H1 (cell line): ENCODE results near the gene CUEDC2. TPM values are rescaled to one million over a fixed set of nuclear protein-coding genes. Genes with fewer than 3 reads are reported as not detected.

Experiments
- CTCF ChIA-PET: fragments of 300-600 bp; sonication (Branson Sonifier 250); formaldehyde crosslinking; loops from one replicate; lab custom pipeline; 2021; ENCODE audit not compliant: partially characterized antibody; lab: Charles Lee
- POLR2A ChIA-PET: fragments of 300-600 bp; sonication (Branson Sonifier 250); formaldehyde crosslinking; loops from one replicate; lab custom pipeline; 2021; ENCODE audit warnings: inconsistent platforms; ENCODE audit not compliant: partially characterized antibody; lab: Charles Lee
- DNase-seq, 2 experiments: peaks; one replicate each; pipeline versions ENCODE4 v3.0.0 to v3.0.0-alpha.2; 2010 to 2022; ENCODE audit warnings: low spot score in 2 of 2, low read depth in 1 of 2, mixed read lengths in 1 of 2
- FAIRE-seq: peaks from 2 replicates; lab custom pipeline; 2011; peaks lifted over from hg19 to GRCh38; lab: Jason Lieb, UNC
- H2AFZ ChIP-seq: 2 replicates; pipeline ENCODE4 v1.8.1; 2012; ENCODE audit warnings: low read length, inconsistent platforms
- H2AK5ac ChIP-seq: 2 replicates; pipeline ENCODE4 v1.6.1; 2013; ENCODE audit warnings: low read depth, low read length
- H2BK120ac ChIP-seq: replicated peaks from 2 replicates; pipeline ENCODE3; 2013; ENCODE audit warnings: low read depth, low read length, inconsistent platforms
- H2BK12ac ChIP-seq: 2 replicates; pipeline ENCODE4 v1.6.1; 2013; ENCODE audit warnings: low read depth, low read length
- H2BK15ac ChIP-seq: 2 replicates; pipeline ENCODE4 v1.6.1; 2013; ENCODE audit warnings: low read length
- H2BK20ac ChIP-seq: 2 replicates; pipeline ENCODE4 v1.6.1; 2013; ENCODE audit warnings: low read length
- H2BK5ac ChIP-seq: 2 replicates; pipeline ENCODE4 v1.6.1; 2013; ENCODE audit warnings: low read depth, low read length
- H3K14ac ChIP-seq: 2 replicates; pipeline ENCODE4 v1.6.1; 2013; ENCODE audit warnings: inconsistent platforms; ENCODE audit not compliant: insufficient read length
- H3K18ac ChIP-seq: 2 replicates; pipeline ENCODE4 v1.6.1; 2013; ENCODE audit warnings: low read length; ENCODE audit errors: extremely low read depth
- H3K23ac ChIP-seq: 2 replicates; pipeline ENCODE4 v1.6.1; 2013; ENCODE audit warnings: inconsistent platforms; ENCODE audit not compliant: insufficient read length
- H3K23me2 ChIP-seq: 2 replicates; pipeline ENCODE4 v1.6.1; 2013; ENCODE audit warnings: low read depth, low read length
- H3K27ac ChIP-seq: 2 replicates; pipeline ENCODE4 v1.6.1; 2011; ENCODE audit warnings: low read depth, low read length, inconsistent platforms
- H3K27me3 ChIP-seq, 4 experiments: replicated peaks in 1 of 4; 1 replicate in 1 of 4; 2 replicates in 3 of 4; pipeline versions ENCODE4 v1.6.1 to v1.8.1; 2011 to 2013; ENCODE audit warnings: low read length in 3 of 4, mild to moderate bottlenecking in 3 of 4, inconsistent platforms in 2 of 4, mixed read lengths in 2 of 4, moderate library complexity in 1 of 4; ENCODE audit not compliant: control insufficient read depth in 3 of 4, insufficient read depth in 3 of 4; ENCODE audit errors: extremely low read depth in 1 of 4
- H3K36me3 ChIP-seq, 4 experiments: 2 replicates each; pipeline versions ENCODE4 v1.6.1 to v1.8.1; 2011 to 2013; ENCODE audit warnings: mild to moderate bottlenecking in 4 of 4, low read length in 3 of 4, moderate library complexity in 2 of 4, control low read depth in 1 of 4, inconsistent platforms in 1 of 4; ENCODE audit not compliant: insufficient read depth in 4 of 4, control insufficient read depth in 2 of 4
- H3K4ac ChIP-seq: replicated peaks from 2 replicates; pipeline ENCODE3; 2013; ENCODE audit warnings: low read length, low read depth, mixed read lengths, inconsistent platforms; ENCODE audit not compliant: insufficient read length
- H3K4me1 ChIP-seq, 4 experiments: replicated peaks in 1 of 4; 1 replicate in 1 of 4; 2 replicates in 3 of 4; pipeline versions ENCODE4 v1.6.1 to v1.8.1; 2011 to 2013; ENCODE audit warnings: low read length in 3 of 4, inconsistent platforms in 2 of 4, mixed read lengths in 1 of 4; ENCODE audit not compliant: insufficient read depth in 4 of 4, control insufficient read depth in 3 of 4
- H3K4me2 ChIP-seq, 2 experiments: 2 replicates each; pipeline versions ENCODE4 v1.6.1 to v1.8.1; 2011 to 2013; ENCODE audit warnings: low read depth in 2 of 2, low read length in 2 of 2, control low read depth in 1 of 2, inconsistent platforms in 1 of 2, mild to moderate bottlenecking in 1 of 2; ENCODE audit not compliant: insufficient read depth in 1 of 2
- H3K4me3 ChIP-seq, 4 experiments: fragments of 200-600, 300-600 bp in 1 of 4; sonication (generic), shearing (Covaris generic), sonication (Bioruptor Twin) in 1 of 4; 2 replicates each; pipeline versions ENCODE4 v1.5.1 to v1.8.1; 2011 to 2016; ENCODE audit warnings: low read length in 4 of 4, low read depth in 3 of 4, control low read depth in 2 of 4, inconsistent platforms in 2 of 4, mild to moderate bottlenecking in 2 of 4, mixed read lengths in 1 of 4, moderate library complexity in 1 of 4; ENCODE audit not compliant: insufficient read depth in 2 of 4; ENCODE audit errors: extremely low read depth in 1 of 4
- H3K56ac ChIP-seq: replicated peaks from 2 replicates; pipeline ENCODE3; 2013; ENCODE audit warnings: low read depth, mild to moderate bottlenecking, mixed read lengths, low read length, inconsistent platforms; ENCODE audit not compliant: insufficient read length
- H3K79me1 ChIP-seq: 2 replicates; pipeline ENCODE4 v1.6.1; 2013; ENCODE audit warnings: low read depth, low read length, control low read depth
- H3K79me2 ChIP-seq, 2 experiments: 2 replicates each; pipeline versions ENCODE4 v1.6.1 to v1.8.1; 2012 to 2013; ENCODE audit warnings: low read length in 2 of 2, mild to moderate bottlenecking in 2 of 2, inconsistent platforms in 1 of 2; ENCODE audit not compliant: insufficient read depth in 2 of 2, control insufficient read depth in 1 of 2
- H3K9ac ChIP-seq, 4 experiments: replicated peaks in 1 of 4; 1 replicate in 1 of 4; 2 replicates in 3 of 4; pipeline versions ENCODE4 v1.6.1 to v1.8.1; 2011 to 2013; ENCODE audit warnings: low read depth in 3 of 4, low read length in 3 of 4, control low read depth in 2 of 4, mild to moderate bottlenecking in 2 of 4, moderate library complexity in 2 of 4, inconsistent platforms in 1 of 4; ENCODE audit errors: extremely low read depth in 1 of 4
- H3K9me3 ChIP-seq, 2 experiments: 2 replicates each; pipeline versions ENCODE4 v1.6.1 to v1.8.1; 2012 to 2013; ENCODE audit warnings: mild to moderate bottlenecking in 2 of 2, moderate library complexity in 2 of 2, control low read depth in 1 of 2, inconsistent platforms in 1 of 2, low read depth in 1 of 2, low read length in 1 of 2, mixed read lengths in 1 of 2; ENCODE audit not compliant: insufficient read depth in 2 of 2
- H4K20me1 ChIP-seq, 2 experiments: replicated peaks in 1 of 2; 2 replicates each; pipeline versions ENCODE3 to v1.8.1; 2011 to 2013; ENCODE audit warnings: inconsistent platforms in 2 of 2, low read length in 2 of 2, mild to moderate bottlenecking in 1 of 2; ENCODE audit not compliant: insufficient read depth in 2 of 2, control insufficient read depth in 1 of 2
- H4K5ac ChIP-seq: 2 replicates; pipeline ENCODE4 v1.6.1; 2013; ENCODE audit warnings: low read length, low read depth, mixed read lengths, inconsistent platforms; ENCODE audit not compliant: insufficient read length
- H4K8ac ChIP-seq: 2 replicates; pipeline ENCODE4 v1.8.0; 2013; ENCODE audit warnings: mild to moderate bottlenecking, moderate library complexity, low read length, inconsistent platforms; ENCODE audit not compliant: insufficient read depth; ENCODE audit errors: extremely low read depth
- H4K91ac ChIP-seq: replicated peaks from 2 replicates; pipeline ENCODE3; 2013; ENCODE audit warnings: low read length, mixed read lengths, inconsistent platforms; ENCODE audit not compliant: insufficient read length
- BACH1 ChIP-seq: IDR thresholded peaks from 2 replicates; pipeline ENCODE4 v1.6.1; 2012; ENCODE audit warnings: low read length, improper control_type of control experiment
- RAD21 ChIP-seq, 2 experiments: IDR thresholded peaks in 1 of 2; conservative IDR thresholded peaks in 1 of 2; 2 replicates each; pipeline ENCODE4 v1.6.1; 2011; ENCODE audit warnings: low read depth in 2 of 2, low read length in 2 of 2, improper control_type of control experiment in 1 of 2, inconsistent platforms in 1 of 2, mild to moderate bottlenecking in 1 of 2, moderate library complexity in 1 of 2
- SIN3A ChIP-seq, 2 experiments: IDR thresholded peaks in 1 of 2; conservative IDR thresholded peaks in 1 of 2; 2 replicates each; pipeline ENCODE4 v1.6.1; 2011 to 2012; ENCODE audit warnings: low read length in 2 of 2, improper control_type of control experiment in 1 of 2, low read depth in 1 of 2, mild to moderate bottlenecking in 1 of 2
- SP2 ChIP-seq: IDR thresholded peaks from 2 replicates; pipeline ENCODE4 v1.6.1; 2012; ENCODE audit warnings: mild to moderate bottlenecking, low read length, inconsistent platforms
- SUZ12 ChIP-seq: fragments of 200-600 bp; sonication (generic); IDR thresholded peaks from 2 replicates; pipeline ENCODE4 v1.6.1; 2012; ENCODE audit warnings: mild to moderate bottlenecking, inconsistent platforms, low read length, moderate library complexity, mixed read lengths
- WGBS, 2 experiments: shearing (Covaris generic) in 1 of 2; methylation state at CpG; one replicate each; pipeline versions ENCODE4 v1.1.6 to v1.1.7; 2013 to 2015; ENCODE audit warnings: low lambda C conversion rate in 2 of 2, mixed read lengths in 2 of 2, inconsistent platforms in 1 of 2, low coverage in 1 of 2, missing lambda C conversion rate in 1 of 2; ENCODE audit not compliant: insufficient replicate concordance in 2 of 2, insufficient coverage in 1 of 2, insufficient read length in 1 of 2; ENCODE audit errors: extremely low coverage in 1 of 2, missing lambda C conversion rate in 1 of 2; 5-methylcytosine and 5-hydroxymethylcytosine counted together
- polyA plus RNA-seq, 7 experiments: library from polyadenylated mRNA; depleted of rRNA in 3 of 7; stranded (reverse) in 5 of 7; unstranded in 2 of 7; fragments of >200 nt in 5 of 7; fragments of 200-250 nt in 2 of 7; gene quantifications; 1 replicate in 5 of 7; 2 replicates in 1 of 7; 4 replicates in 1 of 7; pipeline versions ENCODE4 v1.2.1 to v1.2.3, GENCODE V29; 2011 to 2013; ENCODE audit warnings: missing spikeins in 2 of 7, mixed read lengths in 2 of 7
- total RNA-seq: library from RNA; stranded (reverse); fragmentation: NEBNext Ultra II Directional; extraction: Animal tissue kit (Norgen Biotek cat#: 25700); gene quantifications from 2 replicates; pipeline ENCODE4 v1.2.1, GENCODE V29; 2021

The CUEDC2 gene
- total and polyA plus RNA-seq, 2 of the 8 experiments (the other 6 are each of a cell fraction or from before 2014, with no cell fraction given), result 41.7 to 55.2 TPM

- no peak overlapping the region for H4K8ac ChIP-seq
- 39% methylated on average over 3 of the region's 5 CpGs; no CpG with 5 or more reads in 1 of the 2 experiments for WGBS, 2 experiments
- TF ChIP-seq SIN3A (conservative IDR thresholded peaks at IDR 0.05 in 1 of 2, IDR thresholded peaks at IDR 0.05 in 1 of 2; ENCODE audit: low read depth in 1 of 2, low read length in 2 of 2) (peak in 1 of 2 experiments; percentile 76; a peak in 1 of 4 replicates), SP2 (no peak), SUZ12 (no peak), RAD21 (IDR thresholded peaks at IDR 0.05 in 1 of 2, conservative IDR thresholded peaks at IDR 0.05 in 1 of 2; ENCODE audit: low read depth in 2 of 2, low read length in 2 of 2) (no peak), BACH1 (peak; percentile 30; the same call in 1 of the 2 replicates)
- TF ChIP-seq, all 59 proteins: peak for 2
- Histone ChIP-seq H4K91ac (no peak overlapping the region), H3K23me2 (peaks cover 29% of the 10 kb centered on the region), H3K56ac (no peak overlapping the region), H3K4me1 (peaks cover 12 to 34% (median 22%) of the 10 kb centered on the region in 4 experiments), H3K9ac (no peak overlapping the region), H2BK15ac (no peak overlapping the region), H3K23ac (no peak overlapping the region), H3K27ac (no peak overlapping the region), H3K36me3 (no peaks in the 10 kb centered on the region), H3K9me3 (no peaks in the 10 kb centered on the region), H2AK5ac (no peak overlapping the region), H3K18ac (no peak overlapping the region), H3K4me2 (0 out of 4 replicates have a peak overlapping the region, but pooled peaks of 1 of the 2 experiments have one; percentile 8), H2BK120ac (no peak overlapping the region), H4K20me1 (peaks cover 0 to under 1% of the 10 kb centered on the region in 2 experiments), H3K4ac (no peak overlapping the region), H2BK5ac (no peak overlapping the region), H3K14ac (no peak overlapping the region), H3K27me3 (peaks cover 13 to 42% (median 41%) of the 10 kb centered on the region in 4 experiments), H3K79me2 (no peaks in the 10 kb centered on the region), H2BK20ac (no peak overlapping the region), H2AFZ (no peak overlapping the region), H3K4me3 (no peak overlapping the region), H2BK12ac (no peak overlapping the region), H3K79me1 (no peaks in the 10 kb centered on the region), H4K5ac (no peak overlapping the region)
- DNase-seq, result no peak
- ChIA-PET CTCF (interaction anchor here (0.6 to 10.1 kb wide), 10 partner anchors 10 to 189 kb away, joined by 3 to 205 read pairs (median 4); partner anchors contain the start of gene NFKB2), POLR2A (interaction anchor here (1.7 to 4.9 kb wide), 2 partner anchors 9 to 18 kb away, joined by 6 to 51 read pairs; partner anchors contain the start of genes FBXL15 and NFKB2)
- no peak for FAIRE-seq
Measured at GRCh38 chr10:102413053-102413705, 19.2 kb downstream of the CUEDC2 start.
